SK-N-SH treated with all-trans-retinoic acid at 6 μM for 48 hours (cell line): ENCODE measurements around the gene KNDC1.

ENCODE experiments used
- CREB5 ChIP-seq: fragments of 250-450 bp; sonication (Bioruptor Pico); IDR thresholded peaks from 2 replicates; pipeline ENCODE4 v1.5.1; 2020; ENCODE audit warnings: low read depth, mild to moderate bottlenecking, moderate library complexity
- ESRRG ChIP-seq: fragments of 250-450 bp; sonication (Bioruptor Pico); IDR thresholded peaks from 2 replicates; pipeline ENCODE4 v1.6.1; 2021; ENCODE audit warnings: mild to moderate bottlenecking
- GLIS3 ChIP-seq: fragments of 250-450 bp; sonication (Bioruptor Pico); IDR thresholded peaks from 2 replicates; pipeline ENCODE4 v1.5.0; 2020; ENCODE audit warnings: mild to moderate bottlenecking, moderate library complexity
- ISL1 ChIP-seq: fragments of 250-450 bp; sonication (Bioruptor Pico); IDR thresholded peaks from 2 replicates; pipeline ENCODE4 v2.1.2; 2022; ENCODE audit warnings: mild to moderate bottlenecking, moderate library complexity
- OSR1 ChIP-seq: fragments of 250-450 bp; sonication (Bioruptor Pico); IDR thresholded peaks from 2 replicates; pipeline ENCODE4 v1.8.0; 2022; ENCODE audit warnings: moderate library complexity, mild to moderate bottlenecking, inconsistent platforms
- RARB ChIP-seq: fragments of 250-450 bp; sonication (Bioruptor Pico); IDR thresholded peaks from 2 replicates; pipeline ENCODE4 v1.8.0; 2021; ENCODE audit warnings: mild to moderate bottlenecking, moderate library complexity
- SNAI2 ChIP-seq: fragments of 250-450 bp; sonication (Bioruptor Pico); IDR thresholded peaks from 2 replicates; pipeline ENCODE4 v1.5.0; 2020; ENCODE audit warnings: mild to moderate bottlenecking, moderate library complexity
- ZC3H10 ChIP-seq: fragments of 250-450 bp; sonication (Bioruptor Pico); IDR thresholded peaks from 2 replicates; pipeline ENCODE4 v1.5.1; 2021; ENCODE audit warnings: mild to moderate bottlenecking, moderate library complexity
- ZFP3 ChIP-seq: fragments of 250-450 bp; sonication (Bioruptor Pico); IDR thresholded peaks from 2 replicates; pipeline ENCODE4 v1.5.0; 2020; ENCODE audit warnings: mild to moderate bottlenecking, moderate library complexity
- ZFP30 ChIP-seq: fragments of 450-650 bp; formaldehyde crosslinking; IDR thresholded peaks from 2 replicates; pipeline ENCODE4 v1.5.0; 2022; ENCODE audit warnings: mild to moderate bottlenecking, moderate library complexity
- ZNF70 ChIP-seq: fragments of 450-650 bp; formaldehyde crosslinking; IDR thresholded peaks from 2 replicates; pipeline ENCODE4 v1.5.0; 2020; ENCODE audit warnings: mild to moderate bottlenecking, moderate library complexity
- TF ChIP-seq, protein P1 (sequence below): fragments of 250-450 bp; sonication (Bioruptor Pico); IDR thresholded peaks from 2 replicates; pipeline ENCODE4 v1.8.0; 2020; ENCODE audit warnings: mild to moderate bottlenecking, moderate library complexity, borderline replicate concordance
- TF ChIP-seq, protein P2 (sequence below): fragments of 250-450 bp; sonication (Bioruptor Pico); IDR thresholded peaks from 2 replicates; pipeline ENCODE4 v1.8.0; 2021; ENCODE audit warnings: low read depth, mild to moderate bottlenecking, moderate library complexity, borderline replicate concordance

DNA sequence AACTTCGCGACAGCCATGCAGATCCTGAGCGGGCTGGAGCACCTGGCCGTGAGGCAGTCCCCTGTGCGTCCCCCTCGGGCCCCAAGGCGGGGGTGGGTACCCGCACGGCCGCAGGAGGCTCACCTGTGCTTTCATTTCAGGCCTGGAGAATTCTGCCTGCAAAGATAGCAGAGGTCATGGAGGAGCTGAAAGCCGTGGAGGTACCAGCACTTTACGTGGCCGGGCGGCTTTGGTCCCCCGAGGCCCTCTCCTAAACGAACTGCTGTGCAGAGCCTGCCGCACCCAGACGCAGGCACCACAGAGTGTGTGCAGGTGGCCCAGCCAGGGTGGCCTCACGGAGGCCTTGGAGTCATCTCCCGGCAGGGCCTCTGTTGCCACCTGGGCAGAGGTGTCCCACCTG lies 58.9 kb downstream of the KNDC1 start:
- TF ChIP-seq GLIS3 (CRISPR knock-in tag) (no peak), ZC3H10 (CRISPR knock-in tag) (no peak), OSR1 (CRISPR knock-in tag) (no peak), ZFP3 (CRISPR knock-in tag) (no peak), CREB5 (CRISPR knock-in tag) (no peak), RARB (CRISPR knock-in tag) (no peak), SNAI2 (no peak), ESRRG (CRISPR knock-in tag) (no peak), ISL1 (CRISPR knock-in tag) (no peak), ZFP30 (CRISPR knock-in tag) (no peak), ZNF70 (CRISPR knock-in tag) (no peak)
- TF ChIP-seq, protein P1, sequence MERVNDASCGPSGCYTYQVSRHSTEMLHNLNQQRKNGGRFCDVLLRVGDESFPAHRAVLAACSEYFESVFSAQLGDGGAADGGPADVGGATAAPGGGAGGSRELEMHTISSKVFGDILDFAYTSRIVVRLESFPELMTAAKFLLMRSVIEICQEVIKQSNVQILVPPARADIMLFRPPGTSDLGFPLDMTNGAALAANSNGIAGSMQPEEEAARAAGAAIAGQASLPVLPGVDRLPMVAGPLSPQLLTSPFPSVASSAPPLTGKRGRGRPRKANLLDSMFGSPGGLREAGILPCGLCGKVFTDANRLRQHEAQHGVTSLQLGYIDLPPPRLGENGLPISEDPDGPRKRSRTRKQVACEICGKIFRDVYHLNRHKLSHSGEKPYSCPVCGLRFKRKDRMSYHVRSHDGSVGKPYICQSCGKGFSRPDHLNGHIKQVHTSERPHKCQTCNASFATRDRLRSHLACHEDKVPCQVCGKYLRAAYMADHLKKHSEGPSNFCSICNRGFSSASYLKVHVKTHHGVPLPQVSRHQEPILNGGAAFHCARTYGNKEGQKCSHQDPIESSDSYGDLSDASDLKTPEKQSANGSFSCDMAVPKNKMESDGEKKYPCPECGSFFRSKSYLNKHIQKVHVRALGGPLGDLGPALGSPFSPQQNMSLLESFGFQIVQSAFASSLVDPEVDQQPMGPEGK (CRISPR knock-in tag), result no peak
- TF ChIP-seq, protein P2, sequence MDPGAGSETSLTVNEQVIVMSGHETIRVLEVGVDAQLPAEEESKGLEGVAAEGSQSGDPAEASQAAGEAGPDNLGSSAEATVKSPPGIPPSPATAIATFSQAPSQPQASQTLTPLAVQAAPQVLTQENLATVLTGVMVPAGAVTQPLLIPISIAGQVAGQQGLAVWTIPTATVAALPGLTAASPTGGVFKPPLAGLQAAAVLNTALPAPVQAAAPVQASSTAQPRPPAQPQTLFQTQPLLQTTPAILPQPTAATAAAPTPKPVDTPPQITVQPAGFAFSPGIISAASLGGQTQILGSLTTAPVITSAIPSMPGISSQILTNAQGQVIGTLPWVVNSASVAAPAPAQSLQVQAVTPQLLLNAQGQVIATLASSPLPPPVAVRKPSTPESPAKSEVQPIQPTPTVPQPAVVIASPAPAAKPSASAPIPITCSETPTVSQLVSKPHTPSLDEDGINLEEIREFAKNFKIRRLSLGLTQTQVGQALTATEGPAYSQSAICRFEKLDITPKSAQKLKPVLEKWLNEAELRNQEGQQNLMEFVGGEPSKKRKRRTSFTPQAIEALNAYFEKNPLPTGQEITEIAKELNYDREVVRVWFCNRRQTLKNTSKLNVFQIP (CRISPR knock-in tag), result no peak
